Smooth muscle cell (in vitro differentiated cells): ENCODE data around the gene GAREM2. TPM values are rescaled to one million over a fixed set of nuclear protein-coding genes. Genes with fewer than 3 reads are reported as not detected.
A peak's percentile ranks its signal among the peaks of the same experiment; 100 is the strongest.

Experiments
- DNase-seq: peaks from one replicate; lab custom pipeline; 2025; ENCODE audit not compliant: unreplicated experiment; lab: John Stamatoyannopoulos, UW
- H2AFZ ChIP-seq: fragments of 200-600 bp; sonication (generic); 2 replicates; pipeline ENCODE4 v1.6.0; 2016; ENCODE audit warnings: antibody characterized with exemption, low read depth, mild to moderate bottlenecking
- H3F3A ChIP-seq: fragments of 200-600 bp; sonication (generic); 2 replicates; pipeline ENCODE4 v1.6.0; 2017; ENCODE audit warnings: antibody characterized with exemption, low read depth
- H3K27ac ChIP-seq: fragments of 200-600 bp; sonication (generic); 2 replicates; pipeline ENCODE4 v1.5.1; 2016; ENCODE audit warnings: low read depth, mild to moderate bottlenecking
- H3K27me3 ChIP-seq: fragments of 200-600 bp; sonication (generic); 2 replicates; pipeline ENCODE4 v1.6.1; 2016; ENCODE audit warnings: low read depth, mild to moderate bottlenecking
- H3K36me3 ChIP-seq: fragments of 200-600 bp; sonication (generic); 2 replicates; pipeline ENCODE4 v1.5.1; 2016; ENCODE audit warnings: low read depth
- H3K4me1 ChIP-seq: fragments of 200-600 bp; sonication (generic); 2 replicates; pipeline ENCODE4 v1.5.1; 2016; ENCODE audit warnings: low read depth
- H3K4me2 ChIP-seq: fragments of 200-600 bp; sonication (generic); 2 replicates; pipeline ENCODE4 v1.6.0; 2016; ENCODE audit warnings: mild to moderate bottlenecking
- H3K4me3 ChIP-seq: fragments of 200-600 bp; sonication (generic); 2 replicates; pipeline ENCODE4 v1.5.1; 2016; ENCODE audit warnings: mild to moderate bottlenecking
- H3K79me2 ChIP-seq: fragments of 200-600 bp; sonication (generic); 2 replicates; pipeline ENCODE4 v1.6.0; 2016; ENCODE audit warnings: low read depth, mild to moderate bottlenecking
- H3K9ac ChIP-seq: fragments of 200-600 bp; sonication (generic); 2 replicates; pipeline ENCODE4 v1.6.0; 2016; ENCODE audit warnings: low read depth
- H3K9me3 ChIP-seq: fragments of 200-600 bp; sonication (generic); replicated peaks from 2 replicates; pipeline ENCODE4 v1.5.1; 2016; ENCODE audit warnings: low read depth
- H4K20me1 ChIP-seq: fragments of 200-600 bp; sonication (generic); 2 replicates; pipeline ENCODE4 v1.6.0; 2016; ENCODE audit warnings: low read depth
- WGBS: methylation state at CpG from one replicate; pipeline ENCODE4 v1.1.7; 2016; ENCODE audit warnings: low lambda C conversion rate; 5-methylcytosine and 5-hydroxymethylcytosine counted together
- polyA plus RNA-seq: library from polyadenylated mRNA; unstranded; fragments of >200 nt; fragmentation: Nextera tagmentation; extraction: Ambion mirVana; gene quantifications from 2 replicates; pipeline ENCODE4 v1.2.1, GENCODE V29; 2016
- total RNA-seq: library from RNA; depleted of rRNA; stranded (reverse); fragments of >200 nt; gene quantifications from 2 replicates; pipeline ENCODE4 v1.2.3, GENCODE V29; 2014
- TF ChIP-seq, protein P1 (sequence below): fragments of 200-600 bp; sonication (generic); IDR thresholded peaks from 2 replicates; pipeline ENCODE4 v1.5.1; 2017; ENCODE audit warnings: borderline replicate concordance, mild to moderate bottlenecking, antibody characterized with exemption; ENCODE audit not compliant: insufficient read depth, poor library complexity, severe bottlenecking

The GAREM2 gene
- total and polyA plus RNA-seq, 2 experiments from 2014 or later, result 2.9 to 16.2 TPM

DNA sequence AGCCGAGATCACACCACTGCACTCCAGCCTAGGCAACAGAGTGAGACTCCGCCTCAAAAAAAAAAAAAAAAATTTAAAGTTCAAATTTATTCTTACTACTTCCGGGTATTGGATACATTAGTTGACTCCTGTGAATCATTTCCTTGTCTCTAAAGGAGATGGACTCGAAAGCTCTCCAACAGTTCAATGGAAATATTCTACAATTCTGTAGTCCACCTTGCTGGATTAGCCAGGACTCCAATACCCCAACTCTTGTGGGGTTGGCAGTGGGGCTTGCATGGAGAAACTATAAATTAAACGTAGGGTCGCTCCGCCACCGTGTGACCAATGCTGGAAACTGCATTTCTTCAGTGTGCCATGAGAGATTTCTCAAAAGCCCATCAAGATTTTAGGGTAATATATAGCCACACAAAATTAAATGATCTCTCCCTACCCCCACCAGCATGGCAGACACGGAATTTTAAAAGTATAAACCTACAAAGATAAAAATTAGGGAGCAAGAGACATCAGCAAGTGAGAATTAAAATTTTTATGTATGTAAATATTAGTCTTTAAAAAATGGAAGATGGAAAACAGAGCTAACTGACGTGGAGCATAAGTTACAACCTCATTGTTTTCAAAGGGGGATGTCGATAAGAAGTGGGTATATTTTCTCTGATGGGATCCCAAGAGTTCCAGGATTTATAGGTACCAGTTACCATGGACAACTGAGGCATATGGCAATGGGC lies 27.8 kb upstream of the GAREM2 start:
- 30% methylated on average over 11 of the region's 11 CpGs for WGBS
- no peaks in the 10 kb centered on the region for H3K36me3 ChIP-seq
- TF ChIP-seq, protein P1, sequence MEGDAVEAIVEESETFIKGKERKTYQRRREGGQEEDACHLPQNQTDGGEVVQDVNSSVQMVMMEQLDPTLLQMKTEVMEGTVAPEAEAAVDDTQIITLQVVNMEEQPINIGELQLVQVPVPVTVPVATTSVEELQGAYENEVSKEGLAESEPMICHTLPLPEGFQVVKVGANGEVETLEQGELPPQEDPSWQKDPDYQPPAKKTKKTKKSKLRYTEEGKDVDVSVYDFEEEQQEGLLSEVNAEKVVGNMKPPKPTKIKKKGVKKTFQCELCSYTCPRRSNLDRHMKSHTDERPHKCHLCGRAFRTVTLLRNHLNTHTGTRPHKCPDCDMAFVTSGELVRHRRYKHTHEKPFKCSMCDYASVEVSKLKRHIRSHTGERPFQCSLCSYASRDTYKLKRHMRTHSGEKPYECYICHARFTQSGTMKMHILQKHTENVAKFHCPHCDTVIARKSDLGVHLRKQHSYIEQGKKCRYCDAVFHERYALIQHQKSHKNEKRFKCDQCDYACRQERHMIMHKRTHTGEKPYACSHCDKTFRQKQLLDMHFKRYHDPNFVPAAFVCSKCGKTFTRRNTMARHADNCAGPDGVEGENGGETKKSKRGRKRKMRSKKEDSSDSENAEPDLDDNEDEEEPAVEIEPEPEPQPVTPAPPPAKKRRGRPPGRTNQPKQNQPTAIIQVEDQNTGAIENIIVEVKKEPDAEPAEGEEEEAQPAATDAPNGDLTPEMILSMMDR, result peak; percentile 81
- H3K9ac ChIP-seq, result no peak overlapping the region
- no peak overlapping the region for H3K4me2 ChIP-seq
- no peak for DNase-seq
- H4K20me1 ChIP-seq, result no peaks in the 10 kb centered on the region
- no peaks in the 10 kb centered on the region for H3K79me2 ChIP-seq
- no peaks in the 10 kb centered on the region for H3K9me3 ChIP-seq
- no peak overlapping the region for H3K27ac ChIP-seq
- H3K4me3 ChIP-seq, result no peak overlapping the region
- no peaks in the 10 kb centered on the region for H3K4me1 ChIP-seq
- no peaks in the 10 kb centered on the region for H3F3A ChIP-seq
- H2AFZ ChIP-seq, result no peak overlapping the region
- no peaks in the 10 kb centered on the region for H3K27me3 ChIP-seq

DNA sequence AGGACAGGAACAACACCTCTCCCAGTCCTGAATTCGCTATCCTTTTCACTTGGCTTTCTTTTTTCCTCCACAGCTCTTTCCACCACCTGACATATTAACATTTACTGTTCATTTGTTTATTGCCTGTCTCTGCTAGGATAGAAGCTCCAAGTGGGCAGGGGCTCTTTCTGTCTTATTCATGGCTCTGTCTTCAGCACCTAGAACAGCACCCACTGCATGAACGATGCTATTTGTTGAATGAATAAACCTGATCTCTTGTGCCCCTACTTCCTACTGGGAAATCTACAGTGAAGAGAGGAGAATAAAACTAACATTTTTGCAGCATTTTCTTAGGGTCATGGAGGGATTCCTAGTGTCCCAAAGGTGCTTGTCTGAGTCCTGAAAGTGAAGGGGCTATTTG lies 24.4 kb upstream of the GAREM2 start:
- Histone ChIP-seq H3K9me3 (no peaks in the 10 kb centered on the region), H3K27ac (no peak overlapping the region), H3K4me1 (no peaks in the 10 kb centered on the region), H3K79me2 (no peaks in the 10 kb centered on the region), H3K4me3 (no peak overlapping the region), H3K27me3 (no peaks in the 10 kb centered on the region), H3K9ac (no peak overlapping the region), H3K36me3 (no peaks in the 10 kb centered on the region), H3F3A (no peaks in the 10 kb centered on the region), H2AFZ (no peak overlapping the region), H3K4me2 (no peak overlapping the region), H4K20me1 (no peaks in the 10 kb centered on the region)
- DNase-seq, result no peak
- WGBS, result 40% methylated on average over 2 of the region's 2 CpGs
- TF ChIP-seq, protein P1, result no peak

DNA sequence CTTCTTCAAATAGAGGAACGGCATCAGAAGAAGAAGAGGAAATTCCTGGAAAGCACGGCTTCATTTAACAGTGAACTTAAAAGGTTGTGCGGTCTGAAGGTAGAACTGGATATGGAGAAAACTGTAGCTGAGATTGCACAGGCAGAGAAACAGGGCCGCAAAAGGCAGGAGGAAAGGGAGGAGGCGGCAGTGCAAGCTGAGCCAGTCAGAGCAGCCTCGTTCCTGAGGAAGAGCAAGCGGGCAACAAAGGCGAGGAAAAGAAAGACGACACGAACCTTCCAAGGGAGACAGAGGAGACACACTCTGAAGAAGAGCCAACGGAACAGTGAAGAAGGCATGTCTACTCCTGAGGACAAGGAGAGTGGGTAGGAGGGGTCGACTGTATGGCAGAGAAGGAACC lies 22.6 kb upstream of the GAREM2 start:
- H3F3A ChIP-seq, result no peaks in the 10 kb centered on the region
- H4K20me1 ChIP-seq, result no peaks in the 10 kb centered on the region
- H3K4me3 ChIP-seq, result no peak overlapping the region
- WGBS, result 84% methylated on average over 12 of the region's 12 CpGs
- no peaks in the 10 kb centered on the region for H3K4me1 ChIP-seq
- H3K9ac ChIP-seq, result no peak overlapping the region
- no peaks in the 10 kb centered on the region for H3K27me3 ChIP-seq
- no peak overlapping the region for H3K27ac ChIP-seq
- no peak overlapping the region for H3K4me2 ChIP-seq
- H3K79me2 ChIP-seq, result no peaks in the 10 kb centered on the region
- no peaks in the 10 kb centered on the region for H3K36me3 ChIP-seq
- DNase-seq, result no peak
- TF ChIP-seq, protein P1, result no peak
- H3K9me3 ChIP-seq, result no peaks in the 10 kb centered on the region
- no peak overlapping the region for H2AFZ ChIP-seq

DNA sequence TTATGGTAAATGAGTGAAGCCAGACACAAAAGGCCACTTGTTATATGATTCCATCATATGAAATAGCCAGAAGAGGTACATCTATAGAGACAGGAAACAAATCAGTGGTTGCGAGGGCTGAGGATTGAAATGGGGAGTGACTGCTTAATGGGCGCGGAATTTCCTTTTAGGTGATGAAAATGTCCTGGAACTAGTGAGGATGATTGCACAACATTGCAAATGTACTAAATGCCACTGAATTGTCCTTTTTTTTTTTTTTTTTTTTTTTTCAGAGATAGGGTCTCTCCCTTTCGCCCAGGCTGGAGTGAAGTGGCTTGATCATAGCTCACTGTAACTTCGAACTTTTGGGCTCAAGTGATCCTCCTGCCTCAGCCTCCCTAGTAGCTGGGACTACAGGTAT lies 15.3 kb upstream of the GAREM2 start:
- Histone ChIP-seq H3K27me3 (no peaks in the 10 kb centered on the region), H3K9me3 (no peaks in the 10 kb centered on the region), H3K9ac (no peak overlapping the region), H3K4me1 (no peaks in the 10 kb centered on the region), H4K20me1 (no peaks in the 10 kb centered on the region), H3K36me3 (no peaks in the 10 kb centered on the region), H3K4me2 (no peak overlapping the region), H3F3A (no peaks in the 10 kb centered on the region), H3K27ac (no peak overlapping the region), H3K79me2 (no peaks in the 10 kb centered on the region), H2AFZ (no peak overlapping the region), H3K4me3 (no peak overlapping the region)
- no peak for DNase-seq
- 89% methylated on average over 5 of the region's 5 CpGs for WGBS
- TF ChIP-seq, protein P1, result no peak
